K562 (cell line): Measurements from ENCODE around the gene CDT1.

ENCODE experiments used
- ATF3 ChIP-seq, 2 experiments: fragments of 450-650 bp in 1 of 2; sonication (generic) in 1 of 2; formaldehyde crosslinking in 1 of 2; IDR thresholded peaks in 1 of 2; conservative IDR thresholded peaks in 1 of 2; 2 replicates each; pipeline versions ENCODE4 v1.6.1 to v1.8.1; 2016 to 2023; ENCODE audit warnings: mild to moderate bottlenecking in 2 of 2, moderate library complexity in 2 of 2, inconsistent platforms in 1 of 2, missing genetic modification reagents in 1 of 2
- IFI16 ChIP-seq: fragments of 250-450 bp; sonication (Bioruptor Pico); IDR thresholded peaks from 2 replicates; pipeline ENCODE4 v2.1.2; 2022; ENCODE audit warnings: mild to moderate bottlenecking, inconsistent platforms
- MAX ChIP-seq: sonication (generic); formaldehyde crosslinking; IDR thresholded peaks from 2 replicates; pipeline ENCODE4 v1.9.0; 2022; ENCODE audit warnings: mild to moderate bottlenecking, missing genetic modification reagents
- POLR2AphosphoS5 ChIP-seq: IDR thresholded peaks from 2 replicates; pipeline ENCODE4 v1.6.1; 2011; ENCODE audit warnings: mild to moderate bottlenecking, low read depth, low read length, moderate library complexity; ENCODE audit not compliant: control insufficient read depth, insufficient read depth
- RAD21 ChIP-seq, 2 experiments: fragments of 250-450 bp in 1 of 2; fragments of 450-650 bp in 1 of 2; sonication (Bioruptor Pico) in 1 of 2; formaldehyde crosslinking in 1 of 2; IDR thresholded peaks in 1 of 2; conservative IDR thresholded peaks in 1 of 2; 2 replicates each; pipeline versions ENCODE4 v1.4.0 to v1.8.0; 2020 to 2022; ENCODE audit warnings: mild to moderate bottlenecking in 2 of 2, moderate library complexity in 1 of 2
- RBM22 ChIP-seq: fragments of 200-400 bp; formaldehyde crosslinking; IDR thresholded peaks from 2 replicates; pipeline ENCODE4 v1.6.1; 2018; ENCODE audit warnings: low read length, low read depth; ENCODE audit not compliant: poor library complexity, severe bottlenecking
- SMC3 ChIP-seq: conservative IDR thresholded peaks from 2 replicates; pipeline ENCODE4 v1.6.1; 2011; ENCODE audit warnings: low read depth, low read length, improper control_type of control experiment; ENCODE audit not compliant: insufficient read depth

GRCh38 chr16:88856122-88856827, 52.7 kb downstream of the CDT1 start:
- TF ChIP-seq POLR2AphosphoS5, result no peak
- TF ChIP-seq SMC3, result no peak
- no peak for TF ChIP-seq RAD21 (CRISPR knock-in tag; conservative IDR thresholded peaks at IDR 0.05 in 1 of 2, IDR thresholded peaks at IDR 0.05 in 1 of 2)
- no peak for TF ChIP-seq MAX (CRISPR knock-in tag)
- no peak for TF ChIP-seq IFI16 (CRISPR knock-in tag)
- TF ChIP-seq ATF3 (IDR thresholded peaks at IDR 0.05), result no peak
- TF ChIP-seq ATF3 (CRISPR knock-in tag; conservative IDR thresholded peaks at IDR 0.05), result no peak
- TF ChIP-seq RBM22, result no peak
